KG1 (cell line): ENCODE data around the gene MARK3.

Experiments used
- DNase-seq: peaks from one replicate; lab custom pipeline; 2025; lab: John Stamatoyannopoulos, UW

MARK3 gene

GRCh38 chr14:103436533-103436932, 51.3 kb downstream of the MARK3 start:
- no peak for DNase-seq

DNA sequence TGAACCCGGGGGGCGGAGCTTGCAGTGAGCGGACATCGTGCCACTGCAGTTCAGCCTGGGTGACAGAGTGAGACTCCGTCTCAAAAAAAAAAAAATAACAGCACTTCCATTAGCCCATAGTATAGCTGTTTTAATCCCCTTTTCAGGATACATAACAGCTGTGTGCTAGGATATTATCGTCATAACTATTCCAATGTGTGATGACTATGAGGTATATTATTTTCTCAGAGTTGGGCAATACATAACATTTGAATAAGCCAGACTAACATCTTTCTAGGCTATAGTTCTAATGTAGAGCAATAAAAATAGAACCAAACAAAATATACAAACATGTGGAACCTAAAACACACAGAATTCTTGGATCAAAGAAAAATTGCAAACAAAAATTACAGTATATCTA, 57.1 kb downstream of the MARK3 start:
- no peak for DNase-seq

DNA sequence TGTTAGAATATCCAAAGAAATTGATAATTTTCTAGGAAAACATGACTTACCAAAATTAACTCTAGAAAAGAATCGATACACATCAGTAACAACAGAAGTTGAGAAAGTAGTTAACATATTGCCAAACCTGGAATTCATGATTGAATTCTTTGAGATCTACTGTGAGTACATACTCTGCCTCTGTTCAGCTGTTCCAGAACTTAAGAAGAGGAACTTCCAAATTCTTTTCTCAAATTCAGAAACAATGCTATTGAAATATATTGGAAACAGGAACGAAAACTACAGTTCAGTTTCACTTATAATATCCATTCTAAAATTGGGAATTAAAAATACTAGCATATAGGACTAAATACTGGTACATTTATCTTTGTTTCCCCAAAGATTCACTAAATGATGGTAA, 57.9 kb downstream of the MARK3 start:
- no peak for DNase-seq

DNA sequence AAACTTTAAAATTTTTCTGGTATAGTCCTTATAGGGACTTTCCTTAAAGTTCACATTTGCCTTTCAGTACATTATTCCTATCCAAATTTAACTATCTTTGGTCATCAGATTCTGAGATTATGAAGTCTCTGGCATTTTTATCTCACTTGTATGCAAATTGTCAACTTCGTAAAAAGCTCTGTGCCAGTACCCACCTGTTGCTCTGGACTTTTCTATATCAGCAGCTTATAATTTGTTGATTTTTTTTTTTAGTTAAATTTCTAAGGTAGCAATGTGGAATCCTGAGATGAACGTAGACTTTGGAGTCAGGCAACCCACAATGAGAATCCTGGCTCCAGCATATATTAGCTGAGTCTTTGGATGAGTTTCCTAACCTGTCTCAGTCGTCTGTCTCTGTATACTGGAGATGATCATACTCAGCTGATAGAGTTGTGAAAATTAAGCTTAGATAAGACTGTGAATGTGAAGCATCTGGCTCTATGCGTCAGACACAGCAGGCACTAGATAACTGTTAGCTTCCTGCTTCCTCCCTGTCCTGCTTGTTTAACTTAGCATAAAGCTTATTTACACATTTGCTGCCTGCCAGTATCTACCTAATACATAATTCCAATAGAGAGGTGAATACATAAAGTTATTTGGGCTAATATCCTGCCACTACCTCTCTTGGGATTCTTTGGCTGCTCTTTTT, 59.8 kb downstream of the MARK3 start:
- DNase-seq, result no peak

- DNase-seq, result no peak
Observed at GRCh38 chr14:103445806-103446205, 60.6 kb downstream of the MARK3 start.

DNA sequence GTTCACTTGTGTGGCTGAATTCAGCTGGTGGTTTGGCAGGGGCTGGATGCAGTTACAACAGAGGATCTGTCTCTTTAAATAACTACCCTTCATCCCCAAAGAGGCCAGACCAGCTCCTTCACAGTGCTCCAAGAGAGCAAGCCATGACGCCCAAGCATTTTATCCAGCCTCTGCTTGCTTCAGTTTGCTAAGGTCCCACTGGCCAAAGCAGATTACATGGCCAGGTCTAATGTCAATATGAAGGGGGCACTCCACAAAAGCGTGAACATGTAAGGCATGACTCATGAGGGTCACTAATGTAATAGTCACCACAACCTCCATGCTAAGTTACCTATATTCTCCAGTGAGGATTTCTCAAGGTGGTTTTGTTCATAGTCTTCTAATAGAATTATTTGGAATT, 62.9 kb downstream of the MARK3 start:
- DNase-seq, result no peak

DNA sequence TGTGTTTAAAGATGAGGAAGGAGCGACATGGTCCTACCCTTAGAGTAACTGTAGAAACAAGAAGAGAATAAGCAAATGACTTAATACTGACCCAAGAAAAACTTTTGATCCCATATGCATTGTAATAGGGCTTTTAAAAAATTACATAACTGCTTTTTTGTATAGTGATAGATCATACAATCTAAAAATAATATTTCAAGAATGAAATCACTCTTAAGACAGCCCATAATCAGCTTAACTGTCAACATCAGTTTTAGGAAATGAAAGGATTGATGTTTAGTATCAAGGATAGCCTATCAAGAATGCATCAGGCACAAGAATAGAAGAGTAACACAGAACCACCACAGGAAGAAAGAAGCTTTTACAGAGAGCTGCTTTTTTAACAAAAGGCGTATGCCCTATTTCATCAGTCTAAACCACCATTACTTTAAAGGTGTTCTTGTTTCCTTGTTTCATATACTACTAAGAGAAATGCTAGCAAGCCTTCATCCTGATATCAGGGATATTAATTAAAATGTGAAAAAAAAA, 64.5 kb downstream of the MARK3 start:
- DNase-seq, result no peak

GRCh38 chr14:103450416-103450815, 65.2 kb downstream of the MARK3 start:
- DNase-seq, result no peak

DNA sequence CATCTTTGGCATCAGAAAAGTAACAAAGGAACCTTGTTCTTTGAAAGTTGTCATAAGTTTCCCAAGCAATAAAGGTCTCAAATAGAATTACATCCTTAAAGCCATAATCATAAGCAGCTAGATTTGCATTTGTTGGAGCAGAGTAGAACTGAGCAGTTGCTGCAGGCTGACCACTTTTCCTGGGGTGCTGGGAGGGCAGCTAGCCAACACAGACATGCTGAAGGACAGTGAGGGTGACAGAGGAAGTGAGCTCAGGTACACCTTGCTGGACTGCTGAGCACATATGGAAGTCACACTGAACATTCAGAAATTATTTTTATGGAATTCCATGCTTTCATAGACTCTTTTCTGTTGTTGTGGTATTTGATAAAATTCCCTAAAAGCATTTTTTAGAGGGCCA, 66.2 kb downstream of the MARK3 start:
- DNase-seq, result no peak

DNA sequence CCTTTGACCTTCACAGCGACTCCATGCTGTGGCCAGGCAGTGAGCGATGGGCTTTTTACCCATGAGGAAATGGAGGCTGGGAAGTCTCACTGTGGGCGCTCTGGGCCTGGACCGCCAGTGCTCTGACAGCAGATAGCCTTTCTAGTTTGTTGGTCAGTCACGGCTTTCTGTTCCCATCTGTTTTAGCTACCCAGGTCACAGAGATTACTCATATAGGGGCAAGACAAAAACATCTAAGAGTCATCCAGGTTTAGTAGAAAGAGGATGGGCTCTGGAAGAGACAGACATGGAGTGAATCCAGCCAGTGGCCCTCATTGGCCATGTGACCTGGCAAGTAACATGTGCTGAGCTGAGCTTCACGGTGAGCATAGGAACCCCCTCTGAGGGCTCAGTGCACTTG, 68.6 kb downstream of the MARK3 start:
- DNase-seq, result no peak

- DNase-seq, result no peak
Observed at GRCh38 chr14:103456167-103456835, 71.1 kb downstream of the MARK3 start.

- no peak for DNase-seq
Observed at GRCh38 chr14:103460415-103460814, 75.2 kb downstream of the MARK3 start.

DNA sequence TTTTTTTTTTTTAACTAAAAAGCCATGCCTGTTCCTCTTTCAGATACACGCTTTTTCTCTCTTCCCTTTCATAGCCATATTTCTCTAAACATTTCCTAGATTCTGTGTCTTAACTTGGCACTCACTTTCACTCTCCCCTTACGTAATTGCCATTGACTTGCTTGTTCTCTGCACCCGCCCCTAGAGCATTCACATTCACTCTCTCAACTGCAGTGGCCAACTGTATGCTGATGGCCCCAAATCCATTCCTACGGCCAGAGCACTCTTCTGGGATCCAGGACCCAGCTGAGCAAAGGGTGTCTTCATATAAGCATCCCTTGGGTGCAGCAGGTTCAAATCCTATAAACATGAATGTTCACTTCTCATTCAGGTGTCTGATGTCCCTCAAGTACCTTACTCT, 77.9 kb downstream of the MARK3 start:
- no peak for DNase-seq

GRCh38 chr14:103463851-103464250, 78.6 kb downstream of the MARK3 start:
- DNase-seq, result no peak

DNA sequence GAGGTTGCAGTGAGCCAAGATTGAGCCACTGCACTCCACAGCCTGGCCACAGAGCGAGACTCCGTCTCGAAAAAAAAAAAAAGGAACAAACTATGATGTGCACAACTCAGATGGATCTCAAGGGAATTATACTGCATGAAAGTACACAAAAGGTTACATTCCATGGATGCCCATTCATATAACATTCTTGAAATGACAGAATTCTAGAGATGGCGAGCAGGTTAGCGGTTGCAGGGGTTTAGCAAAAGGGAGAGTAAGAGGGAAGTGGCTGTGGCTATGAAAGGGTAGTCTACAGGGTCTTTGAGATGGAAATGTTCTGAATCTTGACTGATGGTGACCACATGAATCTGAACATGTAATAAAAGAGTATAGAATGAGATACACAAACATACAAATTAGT, 87.7 kb downstream of the MARK3 start:
- no peak for DNase-seq

- DNase-seq, result no peak
Observed at GRCh38 chr14:103474893-103475292, 89.7 kb downstream of the MARK3 start.

GRCh38 chr14:103476065-103476464, 90.8 kb downstream of the MARK3 start:
- no peak for DNase-seq

DNA sequence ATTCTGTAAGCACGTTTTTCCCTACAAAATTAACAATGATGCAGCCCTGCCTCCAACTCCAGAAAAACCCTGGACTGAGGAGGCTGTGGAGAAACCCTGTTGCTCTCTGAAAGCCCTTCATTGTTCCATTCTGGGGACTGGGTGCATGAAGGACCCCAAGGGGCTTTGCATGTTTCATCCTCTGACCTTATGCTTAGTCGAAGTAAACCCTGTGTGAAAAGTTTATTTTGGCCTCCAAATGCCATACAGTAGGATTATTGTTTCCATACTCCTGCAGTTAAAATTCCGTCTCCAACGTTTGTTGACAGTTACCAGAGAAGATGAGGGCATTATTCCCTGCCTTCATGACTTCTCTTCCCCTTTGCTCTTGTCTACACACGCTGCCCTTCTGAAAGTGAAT, 91.4 kb downstream of the MARK3 start:
- DNase-seq, result no peak

- no peak for DNase-seq
Observed at GRCh38 chr14:103480595-103480994, 95.4 kb downstream of the MARK3 start.

- DNase-seq, result no peak
Observed at GRCh38 chr14:103483600-103483999, 98.4 kb downstream of the MARK3 start.

GRCh38 chr14:103485504-103485903, 100.3 kb downstream of the MARK3 start:
- DNase-seq, result no peak

DNA sequence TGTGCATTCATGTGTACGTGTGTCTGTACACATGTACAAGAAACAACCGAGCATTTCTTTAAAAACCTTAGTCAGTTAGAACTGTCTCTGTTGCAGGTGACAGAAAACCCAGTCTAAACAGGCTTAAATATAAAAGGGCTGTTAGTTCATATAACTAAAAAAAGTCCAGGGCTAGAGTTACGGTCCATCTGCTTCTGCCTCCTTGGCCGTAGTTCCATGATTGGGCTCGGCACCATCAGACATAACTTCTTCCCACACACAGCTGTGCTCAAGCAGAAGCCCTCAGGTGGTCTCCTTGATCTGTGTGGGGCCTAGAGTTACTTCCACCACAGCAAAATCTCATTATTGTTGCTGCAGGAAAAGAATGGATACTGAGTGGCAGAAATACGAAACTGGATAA, 102.9 kb downstream of the MARK3 start:
- DNase-seq, result no peak

- no peak for DNase-seq
Observed at GRCh38 chr14:103488960-103489359, 103.7 kb downstream of the MARK3 start.

GRCh38 chr14:103489621-103490020, 104.4 kb downstream of the MARK3 start:
- DNase-seq, result no peak
